GM19463 (cell line): Measurements from ENCODE around the gene RNF4.
"Not testable (repeated sequence)": the region's sequence is repeated elsewhere in the genome, so short reads cannot be mapped to it uniquely, and the experiment has no call there.

Source experiments
- ATAC-seq: cut with Tn5 transposase; IDR thresholded peaks from one replicate; pipeline ENCODE4 v1.9.1; 2021; ENCODE audit warnings: mild to moderate bottlenecking, moderate library complexity; ENCODE audit not compliant: unreplicated experiment

RNF4 gene

GRCh38 chr4:2516635-2517034 lies 47.7 kb downstream of the RNF4 start:
- ATAC-seq, result no peak

GRCh38 chr4:2526559-2526958 lies 57.7 kb downstream of the RNF4 start:
- ATAC-seq, result no peak

GRCh38 chr4:2534904-2535375 lies 66.0 kb downstream of the RNF4 start:
- no peak for ATAC-seq

GRCh38 chr4:2535376-2536192 lies 66.7 kb downstream of the RNF4 start:
- ATAC-seq, result peak; percentile 2

GRCh38 chr4:2536193-2537010 lies 67.5 kb downstream of the RNF4 start, which contains the start of gene FAM193A:
Gene FAM193A, plus strand, starts transcription at chr4:2536647. Its CDS starts 269 bp downstream, at chr4:2536916.
- peak; percentile 89 for ATAC-seq

- peak; percentile 19 for ATAC-seq
Observed at GRCh38 chr4:2537011-2537830, 68.3 kb downstream of the RNF4 start.

- not testable (repeated sequence) for ATAC-seq
Observed at GRCh38 chr4:2543580-2544191, 74.8 kb downstream of the RNF4 start.

GRCh38 chr4:2545321-2546013 lies 76.6 kb downstream of the RNF4 start:
- no peak for ATAC-seq

- ATAC-seq, result no peak
Observed at GRCh38 chr4:2546286-2546823, 77.4 kb downstream of the RNF4 start.

- not testable (repeated sequence) for ATAC-seq
Observed at GRCh38 chr4:2546961-2547691, 78.2 kb downstream of the RNF4 start.

- no peak for ATAC-seq
Observed at GRCh38 chr4:2551118-2551517, 82.2 kb downstream of the RNF4 start.

- ATAC-seq, result no peak
Observed at GRCh38 chr4:2552806-2553205, 83.9 kb downstream of the RNF4 start.

GRCh38 chr4:2558301-2558700 lies 89.4 kb downstream of the RNF4 start:
- ATAC-seq, result no peak

GRCh38 chr4:2560167-2560566 lies 91.3 kb downstream of the RNF4 start:
- ATAC-seq, result no peak
